DMS114 treated with DMSO at 0.1 percent for 48 hours (cell line): ENCODE measurements around the gene TMEM163.
"Not testable (repeated sequence)": the region's sequence is repeated elsewhere in the genome, so short reads cannot be mapped to it uniquely, and the experiment has no call there.

Experiments used
- DNase-seq: peaks from one replicate; lab custom pipeline; 2025; ENCODE audit not compliant: unreplicated experiment; lab: John Stamatoyannopoulos, UW

TMEM163 gene

GRCh38 chr2:134583997-134584520, 134.7 kb downstream of the TMEM163 start:
- no peak for DNase-seq

GRCh38 chr2:134583462-134583861, 135.3 kb downstream of the TMEM163 start:
- DNase-seq: no peak

GRCh38 chr2:134582547-134582899, 136.3 kb downstream of the TMEM163 start:
- no peak for DNase-seq

GRCh38 chr2:134581877-134582546, 136.8 kb downstream of the TMEM163 start:
- no peak for DNase-seq

GRCh38 chr2:134578316-134578715, 140.5 kb downstream of the TMEM163 start:
- no peak for DNase-seq

GRCh38 chr2:134576478-134576877, 142.3 kb downstream of the TMEM163 start:
- no peak for DNase-seq

- no peak for DNase-seq
These were observed 142.9 kb downstream of the TMEM163 start for GRCh38 chr2:134575888-134576287.

- no peak for DNase-seq
These were observed 144.0 kb downstream of the TMEM163 start for GRCh38 chr2:134574611-134575330.

- no peak for DNase-seq
These were observed 145.1 kb downstream of the TMEM163 start for GRCh38 chr2:134573724-134574123.

- no peak for DNase-seq
These were observed 145.8 kb downstream of the TMEM163 start for GRCh38 chr2:134573085-134573370.

GRCh38 chr2:134572314-134573084, 146.3 kb downstream of the TMEM163 start:
- DNase-seq: no peak

GRCh38 chr2:134570676-134571075, 148.1 kb downstream of the TMEM163 start:
- no peak for DNase-seq

- DNase-seq: no peak
These were observed 150.4 kb downstream of the TMEM163 start for GRCh38 chr2:134568413-134568812.

- DNase-seq: no peak
These were observed 151.1 kb downstream of the TMEM163 start for GRCh38 chr2:134567666-134568065.

GRCh38 chr2:134564955-134565354, 153.8 kb downstream of the TMEM163 start:
- DNase-seq: not testable (repeated sequence)

GRCh38 chr2:134564549-134564948, 154.3 kb downstream of the TMEM163 start:
- no peak for DNase-seq

- no peak for DNase-seq
These were observed 160.5 kb downstream of the TMEM163 start for GRCh38 chr2:134558208-134558830.

- DNase-seq: no peak
These were observed 163.4 kb downstream of the TMEM163 start for GRCh38 chr2:134555411-134555810.

GRCh38 chr2:134553657-134554056, 165.1 kb downstream of the TMEM163 start:
- DNase-seq: no peak

GRCh38 chr2:134550566-134551164, 168.1 kb downstream of the TMEM163 start:
- DNase-seq: no peak

- no peak for DNase-seq
These were observed 169.7 kb downstream of the TMEM163 start for GRCh38 chr2:134549104-134549503.
